SJSA1 (cell line): ENCODE data around the gene ADH5. TPM values are rescaled to one million over a fixed set of nuclear protein-coding genes. Genes with fewer than 3 reads are reported as not detected.
"Not testable (repeated sequence)": the region's sequence is repeated elsewhere in the genome, so short reads cannot be mapped to it uniquely, and the experiment has no call there.

Experiments
- DNase-seq, 2 experiments: peaks; one replicate each; pipeline ENCODE4 v3.0.0-alpha.2; 2015 to 2020; ENCODE audit warnings: low spot score in 2 of 2, low read depth in 1 of 2
- H3K27ac ChIP-seq: fragments of 250-450 bp; sonication (Bioruptor Pico); 2 replicates; pipeline ENCODE4 v1.5.1; 2020; ENCODE audit warnings: mild to moderate bottlenecking, moderate library complexity
- H3K27me3 ChIP-seq: fragments of 250-450 bp; sonication (Bioruptor Pico); replicated peaks from 2 replicates; pipeline ENCODE4 v1.5.1; 2020; ENCODE audit warnings: mild to moderate bottlenecking, moderate library complexity
- H3K36me3 ChIP-seq: fragments of 250-450 bp; sonication (Bioruptor Pico); 2 replicates; pipeline ENCODE4 v1.5.1; 2020; ENCODE audit warnings: mild to moderate bottlenecking
- H3K4me1 ChIP-seq: fragments of 250-450 bp; sonication (Bioruptor Pico); replicated peaks from 2 replicates; pipeline ENCODE4 v1.6.1; 2021; ENCODE audit warnings: mild to moderate bottlenecking
- H3K4me3 ChIP-seq: fragments of 250-450 bp; sonication (Bioruptor Pico); 2 replicates; pipeline ENCODE4 v1.5.1; 2020; ENCODE audit warnings: mild to moderate bottlenecking
- H3K9me3 ChIP-seq: fragments of 250-450 bp; sonication (Bioruptor Pico); replicated peaks from 2 replicates; pipeline ENCODE4 v1.5.1; 2020; ENCODE audit warnings: mild to moderate bottlenecking
- total RNA-seq: library from RNA; depleted of rRNA; stranded (reverse); fragments of >200 nt; shearing (Covaris generic); gene quantifications from 2 replicates; pipeline ENCODE4 v1.2.3, GENCODE V29; 2014

Gene ADH5
- total RNA-seq, 1 experiment from 2014 or later: 206 TPM

GRCh38 chr4:99077177-99077576 lies 11.4 kb downstream of the ADH5 start:
- H3K27ac ChIP-seq: no peak overlapping the region
- H3K4me3 ChIP-seq: no peak overlapping the region
- H3K4me1 ChIP-seq: no peaks in the 10 kb centered on the region
- no peaks in the 10 kb centered on the region for H3K27me3 ChIP-seq
- no peaks in the 10 kb centered on the region for H3K9me3 ChIP-seq
- no peak for DNase-seq
- H3K36me3 ChIP-seq: peaks cover 92% of the 10 kb centered on the region

GRCh38 chr4:99076292-99076976 lies 12.2 kb downstream of the ADH5 start:
- Histone ChIP-seq H3K4me1 (no peaks in the 10 kb centered on the region), H3K27ac (no peak overlapping the region), H3K27me3 (no peaks in the 10 kb centered on the region), H3K36me3 (peaks cover 85% of the 10 kb centered on the region), H3K4me3 (no peak overlapping the region), H3K9me3 (no peaks in the 10 kb centered on the region)
- no peak for DNase-seq

- no peak overlapping the region for H3K4me3 ChIP-seq
- H3K9me3 ChIP-seq: no peaks in the 10 kb centered on the region
- no peaks in the 10 kb centered on the region for H3K4me1 ChIP-seq
- H3K27me3 ChIP-seq: no peaks in the 10 kb centered on the region
- DNase-seq: no peak
- H3K27ac ChIP-seq: no peak overlapping the region
- H3K36me3 ChIP-seq: peaks cover 85% of the 10 kb centered on the region
These were observed 13.8 kb downstream of the ADH5 start for GRCh38 chr4:99074816-99075215.

GRCh38 chr4:99071159-99071558 lies 17.4 kb downstream of the ADH5 start:
- DNase-seq: no peak
- Histone ChIP-seq H3K27me3 (no peaks in the 10 kb centered on the region), H3K27ac (no peak overlapping the region), H3K36me3 (peaks cover 65% of the 10 kb centered on the region), H3K4me1 (no peaks in the 10 kb centered on the region), H3K4me3 (no peak overlapping the region), H3K9me3 (no peaks in the 10 kb centered on the region)

- no peaks in the 10 kb centered on the region for H3K27me3 ChIP-seq
- no peak for DNase-seq
- no peak overlapping the region for H3K4me3 ChIP-seq
- H3K9me3 ChIP-seq: no peaks in the 10 kb centered on the region
- H3K36me3 ChIP-seq: peaks cover 39% of the 10 kb centered on the region
- no peaks in the 10 kb centered on the region for H3K4me1 ChIP-seq
- no peak overlapping the region for H3K27ac ChIP-seq
These were observed 21.0 kb downstream of the ADH5 start for GRCh38 chr4:99067617-99068016.

GRCh38 chr4:99065521-99065920 lies 23.1 kb downstream of the ADH5 start:
- H3K36me3 ChIP-seq: peaks cover 41% of the 10 kb centered on the region
- H3K9me3 ChIP-seq, H3K4me3 ChIP-seq, H3K4me1 ChIP-seq, H3K27me3 ChIP-seq, DNase-seq, H3K27ac ChIP-seq: not testable (repeated sequence)

- Histone ChIP-seq H3K27ac (no peak overlapping the region), H3K36me3 (peaks cover 55% of the 10 kb centered on the region), H3K4me3 (no peak overlapping the region), H3K4me1 (peaks cover 18% of the 10 kb centered on the region), H3K9me3 (no peaks in the 10 kb centered on the region), H3K27me3 (no peaks in the 10 kb centered on the region)
- DNase-seq: no peak
These were observed 26.5 kb downstream of the ADH5 start for GRCh38 chr4:99062120-99062519.

GRCh38 chr4:99061048-99061700 lies 27.4 kb downstream of the ADH5 start:
- Histone ChIP-seq H3K4me3 (no peak overlapping the region), H3K36me3 (peaks cover 49% of the 10 kb centered on the region), H3K4me1 (peaks cover 18% of the 10 kb centered on the region), H3K27ac (peak overlapping the region; percentile 73), H3K27me3 (no peaks in the 10 kb centered on the region), H3K9me3 (no peaks in the 10 kb centered on the region)
- DNase-seq: no peak

- H3K4me3 ChIP-seq: no peak overlapping the region
- no peaks in the 10 kb centered on the region for H3K9me3 ChIP-seq
- H3K27me3 ChIP-seq: no peaks in the 10 kb centered on the region
- H3K4me1 ChIP-seq: peaks cover 23% of the 10 kb centered on the region
- H3K27ac ChIP-seq: peak overlapping the region; percentile 57
- H3K36me3 ChIP-seq: peaks cover 54% of the 10 kb centered on the region
- no peak for DNase-seq
These were observed 29.0 kb downstream of the ADH5 start for GRCh38 chr4:99059550-99059949.

- DNase-seq: no peak
- Histone ChIP-seq H3K4me1 (peaks cover 23% of the 10 kb centered on the region), H3K27ac (no peak overlapping the region), H3K27me3 (no peaks in the 10 kb centered on the region), H3K36me3 (peaks cover 54% of the 10 kb centered on the region), H3K9me3 (no peaks in the 10 kb centered on the region), H3K4me3 (no peak overlapping the region)
These were observed 30.4 kb downstream of the ADH5 start for GRCh38 chr4:99058228-99058627.

- H3K27me3 ChIP-seq: no peaks in the 10 kb centered on the region
- H3K4me3 ChIP-seq: no peak overlapping the region
- DNase-seq: no peak
- H3K36me3 ChIP-seq: peaks cover 60% of the 10 kb centered on the region
- no peaks in the 10 kb centered on the region for H3K9me3 ChIP-seq
- peaks cover 9% of the 10 kb centered on the region for H3K4me1 ChIP-seq
- no peak overlapping the region for H3K27ac ChIP-seq
These were observed 34.1 kb downstream of the ADH5 start for GRCh38 chr4:99054428-99054994.

GRCh38 chr4:99052902-99053301 lies 35.7 kb downstream of the ADH5 start:
- no peak overlapping the region for H3K27ac ChIP-seq

GRCh38 chr4:99047710-99048109 lies 40.9 kb downstream of the ADH5 start:
- peaks cover 50% of the 10 kb centered on the region for H3K36me3 ChIP-seq
- no peaks in the 10 kb centered on the region for H3K27me3 ChIP-seq
- no peaks in the 10 kb centered on the region; the same call in 1 of the 2 replicates for H3K4me1 ChIP-seq
- no peaks in the 10 kb centered on the region for H3K9me3 ChIP-seq
- DNase-seq: no peak
- H3K27ac ChIP-seq: no peak overlapping the region
- H3K4me3 ChIP-seq: no peak overlapping the region

More at GRCh38 chr4:99052902-99053301, 35.7 kb downstream of the ADH5 start:
- H3K4me3 ChIP-seq: no peak overlapping the region
- H3K9me3 ChIP-seq: no peaks in the 10 kb centered on the region
- no peaks in the 10 kb centered on the region for H3K27me3 ChIP-seq
- H3K36me3 ChIP-seq: peaks cover 58% of the 10 kb centered on the region
- DNase-seq: no peak
- H3K4me1 ChIP-seq: peaks cover 5% of the 10 kb centered on the region

GRCh38 chr4:99043346-99043745 lies 45.2 kb downstream of the ADH5 start:
- Histone ChIP-seq H3K27me3 (no peaks in the 10 kb centered on the region), H3K36me3 (peaks cover 24% of the 10 kb centered on the region), H3K9me3 (no peaks in the 10 kb centered on the region), H3K4me3 (no peak overlapping the region), H3K27ac (no peak overlapping the region), H3K4me1 (no peaks in the 10 kb centered on the region)
- no peak for DNase-seq
